HG02938 (cell line): ENCODE data around the gene AMBRA1.

Experiments
- ATAC-seq: cut with Tn5 transposase; IDR thresholded peaks from one replicate; pipeline ENCODE4 v1.9.1; 2021; ENCODE audit warnings: mild to moderate bottlenecking, moderate library complexity; ENCODE audit not compliant: unreplicated experiment

The AMBRA1 gene

DNA sequence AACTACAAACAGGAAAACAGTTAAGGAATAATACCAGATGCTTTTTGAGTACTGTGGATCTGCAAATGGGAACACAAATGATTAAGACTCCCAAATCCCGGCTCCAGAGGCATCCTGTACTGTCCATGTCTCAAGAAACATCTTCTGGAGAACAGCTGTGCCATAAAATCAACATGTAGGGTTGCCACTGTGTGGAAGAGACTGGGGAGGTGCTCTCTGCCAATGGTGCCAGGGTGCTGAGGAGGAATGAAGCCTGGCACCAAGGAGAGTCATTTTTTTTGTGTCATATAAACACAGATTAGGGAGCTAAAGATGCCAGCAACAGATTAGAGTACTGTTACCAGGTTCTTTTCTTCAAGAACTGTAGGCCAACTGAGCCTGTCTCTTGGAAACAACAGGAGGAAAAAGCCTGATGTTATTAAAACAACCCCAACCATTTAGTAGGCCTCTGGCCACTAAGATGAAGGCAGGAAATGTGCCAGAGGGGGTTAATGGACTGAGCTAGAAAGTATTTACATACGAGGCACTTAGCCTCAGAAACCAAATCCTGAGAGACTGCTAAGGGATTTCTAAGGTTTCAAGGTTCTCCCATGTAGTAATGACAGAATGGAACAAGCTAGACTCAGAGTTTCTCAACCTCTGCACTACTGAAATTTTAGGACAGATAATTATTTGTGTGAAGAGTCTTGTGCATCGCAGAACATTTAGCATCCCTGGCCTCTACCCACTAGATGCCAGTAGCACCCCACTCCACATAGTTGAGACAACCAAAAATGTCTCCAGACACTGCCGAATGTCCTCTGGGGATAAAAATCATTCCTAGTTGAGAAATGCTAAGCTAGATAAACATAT is 147.7 kb downstream of the AMBRA1 start:
- ATAC-seq = no peak

DNA sequence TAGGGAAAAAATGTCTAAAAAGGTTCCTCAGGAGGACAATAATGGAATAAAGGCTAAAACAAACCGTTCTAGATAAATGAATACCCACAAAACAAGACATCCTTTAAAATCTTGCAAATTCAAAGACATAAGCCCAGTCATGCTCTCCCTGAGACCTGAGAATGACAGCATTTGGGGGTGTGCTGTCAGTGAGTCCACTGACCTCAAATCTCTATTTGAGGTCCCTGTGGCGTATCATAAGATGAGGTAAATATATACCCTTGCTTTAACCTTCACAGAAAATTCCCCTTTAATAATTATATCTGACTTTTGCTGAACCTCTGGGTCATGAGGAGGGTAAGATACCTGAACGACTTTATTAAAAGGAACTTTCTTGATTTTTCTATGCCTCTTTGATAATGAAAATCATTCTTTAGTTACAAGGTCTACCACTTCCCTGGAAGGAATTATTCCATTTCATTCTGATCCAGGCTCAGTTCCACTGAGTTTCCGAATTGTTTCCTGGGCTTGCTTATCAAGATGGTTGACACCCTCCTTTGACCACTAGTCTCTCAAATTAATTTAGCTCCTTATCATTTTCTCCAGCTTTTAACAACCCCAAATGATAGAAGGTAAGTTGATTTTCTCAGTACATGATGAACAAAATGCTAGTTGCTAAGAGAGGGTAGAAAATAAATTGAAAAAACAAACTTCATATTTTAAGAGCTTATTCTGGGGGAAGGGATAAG is 148.5 kb downstream of the AMBRA1 start:
- no peak for ATAC-seq

DNA sequence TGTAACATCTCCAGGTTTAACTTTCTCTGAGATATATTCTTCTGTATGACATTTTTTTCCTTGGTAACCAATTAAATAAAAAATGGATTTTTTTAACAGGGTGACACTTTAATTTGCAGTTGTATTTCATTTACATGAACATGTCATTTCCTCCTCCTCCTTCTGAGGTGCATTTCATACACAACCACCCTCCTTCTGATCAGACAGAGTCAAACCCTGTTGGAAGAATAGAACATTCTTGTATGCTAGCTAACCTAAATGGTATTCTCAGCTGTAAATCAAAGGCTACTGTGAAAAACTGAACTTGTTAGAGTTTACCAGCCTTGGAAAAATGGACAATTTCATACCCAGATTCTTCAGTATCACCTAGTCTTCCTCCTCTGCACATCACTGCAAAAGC is 149.5 kb downstream of the AMBRA1 start:
- no peak for ATAC-seq

DNA sequence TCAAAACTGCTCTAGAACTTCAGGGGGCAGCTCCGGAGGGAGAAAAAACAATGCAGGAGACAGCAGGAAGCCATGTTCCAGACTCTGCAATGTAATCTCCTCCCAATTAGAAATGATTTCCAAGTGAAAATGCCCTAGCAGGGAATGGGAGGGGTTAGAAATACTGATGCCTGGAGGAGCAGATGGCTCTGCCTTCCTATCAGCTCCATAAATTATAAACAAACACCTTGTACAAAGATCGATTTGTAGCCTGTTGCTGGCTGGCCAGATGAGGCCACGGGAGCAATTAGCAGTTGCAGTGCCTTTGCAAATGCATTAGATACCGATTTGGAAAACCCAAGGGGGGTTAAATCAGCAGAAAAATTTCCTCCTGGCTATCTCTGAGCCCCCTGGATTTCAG is 155.6 kb downstream of the AMBRA1 start:
- ATAC-seq = no peak

DNA sequence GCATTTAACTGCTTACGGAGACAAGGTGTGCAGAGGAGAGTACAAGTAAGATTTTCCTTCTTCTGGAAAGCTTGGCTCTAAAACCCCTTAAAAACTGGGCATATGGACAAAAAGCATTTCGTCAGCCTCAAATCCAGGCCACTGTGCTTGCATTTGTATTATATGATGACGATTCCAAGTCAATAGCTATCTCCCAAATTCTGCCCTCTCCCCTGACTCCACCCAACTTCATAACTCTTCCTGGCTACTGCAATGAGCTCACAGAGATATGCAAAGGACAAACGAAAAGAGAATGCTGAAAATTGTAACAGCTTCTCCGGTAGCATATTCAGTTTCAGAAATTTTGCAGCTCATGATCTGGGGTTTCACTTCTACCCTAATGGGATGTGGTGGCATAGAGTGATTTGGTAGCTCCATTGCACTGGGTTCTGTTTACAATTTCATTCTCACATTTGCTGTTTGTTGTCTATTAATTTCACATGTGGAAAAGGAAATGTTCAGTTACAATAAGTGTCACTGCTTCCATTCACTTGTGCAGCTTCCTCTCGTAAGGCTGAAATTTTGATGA is 156.6 kb downstream of the AMBRA1 start:
- no peak for ATAC-seq

DNA sequence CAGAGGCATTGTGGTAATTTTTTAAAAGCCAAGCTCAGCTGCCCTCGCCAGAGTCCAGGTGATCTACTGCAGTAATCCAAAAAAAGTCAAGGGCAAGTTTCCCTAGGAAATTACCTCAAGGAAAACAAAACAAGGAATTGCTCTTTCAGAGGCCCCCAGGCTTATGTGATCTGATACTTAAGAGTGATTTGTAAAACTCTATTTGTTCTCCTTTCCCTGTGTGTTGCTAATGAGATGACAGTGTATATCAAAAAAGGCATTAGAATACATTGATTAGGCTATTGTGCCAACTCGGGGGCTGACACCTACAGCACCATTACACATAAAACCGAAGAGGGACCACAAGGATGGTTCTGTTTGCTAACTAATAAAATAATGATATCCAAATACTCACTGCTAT is 157.7 kb downstream of the AMBRA1 start:
- ATAC-seq = no peak

DNA sequence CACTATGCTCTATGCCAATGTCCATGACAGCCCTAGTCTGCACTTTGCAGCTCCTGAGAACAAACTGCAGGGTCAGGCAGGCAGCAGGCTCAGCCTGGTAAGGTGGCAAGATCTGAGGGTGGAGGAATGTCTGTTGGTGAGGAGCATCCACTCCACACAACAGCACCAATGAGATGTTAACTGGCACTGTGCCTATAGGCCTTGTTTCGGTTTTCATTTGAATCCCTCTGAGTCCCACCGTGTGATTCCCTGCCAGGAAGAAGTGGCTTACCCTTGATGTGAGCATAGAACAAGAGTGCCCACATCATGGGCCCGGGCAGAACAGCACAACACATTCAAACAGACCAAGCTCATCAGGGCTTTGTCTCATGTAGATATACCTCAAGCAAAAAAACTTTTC is 158.1 kb downstream of the AMBRA1 start:
- no peak for ATAC-seq

DNA sequence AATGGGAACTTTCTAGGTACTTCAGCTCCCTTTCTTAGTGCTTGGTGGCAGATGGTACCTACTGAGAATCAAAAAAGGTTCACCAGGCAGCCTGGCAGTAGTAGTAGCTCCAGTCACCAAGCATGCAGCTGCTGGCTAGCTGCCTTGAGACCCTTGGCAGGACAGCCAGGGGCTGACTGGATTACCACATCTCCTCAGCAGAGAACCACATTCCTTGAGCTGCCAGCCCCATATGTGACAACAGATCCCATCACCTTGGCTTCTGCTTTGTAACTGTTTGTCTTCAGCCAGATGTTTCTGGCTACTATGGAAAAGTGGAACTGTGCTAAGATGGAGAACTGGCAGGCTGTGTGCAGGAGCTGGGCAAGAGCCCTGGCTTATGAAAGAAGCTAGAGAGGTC is 162.6 kb downstream of the AMBRA1 start:
- ATAC-seq = no peak

DNA sequence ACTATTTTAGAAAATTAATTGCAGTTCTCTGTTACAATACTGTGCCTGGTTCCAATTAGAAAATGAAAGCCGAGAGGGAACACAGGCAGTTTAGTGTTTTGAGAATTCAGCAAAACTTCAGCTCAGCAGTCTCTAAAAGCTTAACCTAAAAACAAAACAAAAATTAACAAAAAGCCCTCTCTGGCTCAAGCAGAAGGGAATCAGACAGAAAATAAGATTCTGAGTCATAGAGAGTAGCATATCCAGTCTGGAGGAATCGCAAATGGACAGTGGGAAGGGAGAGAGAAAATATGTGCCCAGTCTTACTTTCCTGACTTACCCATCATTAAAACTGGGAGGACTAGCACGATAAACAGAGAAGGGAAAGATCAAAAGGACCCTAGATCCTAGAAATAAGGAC is 164.1 kb downstream of the AMBRA1 start:
- ATAC-seq = no peak

DNA sequence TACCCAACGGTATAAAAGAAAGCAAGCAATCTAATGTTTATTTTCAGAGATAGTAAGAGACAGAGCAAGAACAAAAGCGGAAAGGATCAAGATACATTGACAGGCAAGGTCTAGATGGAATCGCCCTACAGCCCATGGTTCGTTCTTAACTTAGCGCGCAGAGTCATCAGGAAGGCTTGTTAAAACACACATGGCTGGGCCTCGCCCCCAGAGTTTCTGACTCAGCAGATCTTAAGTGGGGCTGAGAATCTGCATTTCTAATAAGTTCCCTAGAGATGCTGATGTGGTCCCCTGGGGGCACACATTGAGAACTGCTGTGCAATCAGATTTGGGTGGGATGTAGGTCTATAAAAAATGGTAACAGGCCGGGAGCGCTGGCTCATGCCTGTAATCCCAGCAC is 166.5 kb downstream of the AMBRA1 start:
- no peak for ATAC-seq

DNA sequence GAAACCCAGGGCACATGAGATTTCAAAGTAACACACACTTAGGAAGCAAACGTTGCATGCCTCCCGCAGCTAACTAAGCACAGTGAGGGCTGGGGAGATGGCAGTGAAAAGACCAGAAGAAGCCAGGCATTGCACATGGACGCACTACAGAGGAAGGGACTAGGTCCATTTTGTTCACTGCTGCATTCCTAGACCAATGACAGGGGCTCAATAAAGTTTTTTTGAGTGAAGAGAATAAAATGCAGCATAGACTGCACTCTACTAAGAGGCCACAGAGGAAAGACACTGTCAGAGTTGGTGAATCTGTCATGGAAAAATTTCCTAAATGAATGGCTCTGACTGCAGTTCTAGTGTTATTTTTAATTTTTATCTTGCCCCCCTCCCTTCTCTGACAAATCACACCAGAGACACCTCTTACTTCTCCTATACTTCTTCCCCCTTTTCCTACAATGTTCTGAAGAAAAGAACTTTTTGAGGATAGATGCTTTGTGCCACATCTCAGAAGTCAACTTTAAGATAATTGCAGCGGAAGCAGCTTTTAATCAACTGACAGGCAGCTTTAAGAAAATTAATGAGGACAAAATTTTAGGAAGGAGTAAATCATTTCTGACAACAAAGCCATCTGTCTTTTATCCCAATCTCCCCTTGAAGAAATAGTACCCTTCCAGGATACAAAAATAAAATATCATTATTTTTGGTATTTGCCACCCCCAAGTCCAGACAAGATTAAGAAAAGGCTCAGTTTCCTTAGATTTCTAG is 167.4 kb downstream of the AMBRA1 start:
- no peak for ATAC-seq

DNA sequence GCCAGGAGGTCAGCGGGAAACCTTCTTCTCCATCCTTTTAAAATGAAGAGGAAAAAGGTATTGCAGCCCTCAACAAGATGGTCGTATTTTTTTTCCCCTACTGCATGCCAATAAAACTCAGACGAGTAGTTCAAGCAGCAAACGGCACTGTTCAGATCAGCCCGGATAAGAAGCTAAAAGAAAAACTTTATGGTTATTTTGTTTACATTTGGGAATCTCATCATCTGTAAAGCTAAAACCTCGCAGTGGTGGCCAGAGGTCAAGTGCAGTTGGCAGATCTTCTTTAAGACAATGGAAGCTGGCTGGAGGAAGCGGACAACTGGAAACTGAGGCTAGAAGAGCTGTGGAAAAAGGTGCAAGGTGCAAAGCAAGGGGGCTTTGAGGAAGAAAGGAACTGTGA is 171.2 kb downstream of the AMBRA1 start:
- ATAC-seq = no peak

DNA sequence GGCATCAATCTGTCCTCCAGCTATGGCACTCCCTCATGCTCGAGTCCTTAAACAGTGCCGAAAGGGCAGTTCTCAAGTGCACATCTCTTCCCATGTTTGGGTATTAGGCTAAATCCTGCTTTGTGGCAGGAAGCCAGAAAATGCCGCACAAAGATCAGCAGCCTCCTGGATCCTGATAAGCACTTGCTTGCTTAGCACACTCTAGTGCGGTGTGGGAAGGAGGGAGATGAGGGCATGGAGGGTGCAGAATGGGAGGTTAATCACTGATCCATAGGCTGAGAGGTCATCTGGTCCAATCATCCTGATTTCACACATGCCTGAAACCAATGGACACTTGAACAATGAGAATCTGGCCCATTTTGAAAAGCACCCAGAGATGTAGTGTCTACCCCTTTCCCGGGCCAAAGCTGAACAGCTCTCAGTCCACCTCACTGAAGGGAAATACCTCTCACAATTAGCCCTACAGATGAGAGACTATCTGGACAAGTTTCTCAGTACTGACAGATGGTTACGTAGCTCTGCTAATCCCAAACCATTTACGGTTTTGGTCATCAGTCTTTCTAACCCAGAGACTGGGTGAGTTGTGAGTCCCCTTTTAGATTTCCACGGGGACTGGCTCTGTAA is 172.5 kb downstream of the AMBRA1 start:
- ATAC-seq = no peak

DNA sequence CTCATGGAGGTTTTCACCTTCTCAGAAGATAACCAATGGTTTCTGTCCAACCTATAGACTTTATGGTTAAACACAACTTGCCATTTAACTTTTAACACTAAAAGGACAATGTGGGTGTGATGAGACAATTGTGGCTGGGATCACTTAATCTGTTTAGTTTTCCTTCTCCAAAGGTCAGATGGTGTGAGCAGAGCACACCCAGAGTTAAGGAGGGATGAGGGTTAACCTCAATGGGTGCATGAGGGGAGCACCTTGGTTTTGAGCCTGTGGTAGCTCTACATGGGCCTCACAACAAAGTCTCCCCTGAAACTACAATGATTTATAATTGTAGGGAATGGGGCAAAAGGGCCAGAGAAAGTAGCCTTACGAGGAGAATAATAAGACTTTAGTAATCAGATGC is 173.3 kb downstream of the AMBRA1 start:
- ATAC-seq = no peak

DNA sequence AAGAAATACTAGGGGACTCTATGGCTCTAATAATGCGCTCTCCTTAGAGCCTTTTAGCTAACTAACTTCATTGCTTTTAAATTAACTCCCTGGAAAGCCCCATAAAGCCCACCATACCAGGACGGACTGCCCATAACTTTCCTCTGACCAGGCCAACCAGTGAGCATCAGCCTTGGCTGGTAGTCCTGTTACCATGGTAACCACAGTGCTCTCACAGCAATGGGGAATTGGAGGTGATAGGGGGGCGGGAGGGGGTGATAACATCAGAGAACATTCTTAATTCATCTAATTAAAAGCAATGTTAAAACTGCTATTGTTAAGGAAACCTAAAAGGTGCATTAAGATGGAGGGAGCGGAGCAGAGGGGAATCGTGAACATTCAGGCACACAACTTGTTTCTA is 175.1 kb downstream of the AMBRA1 start:
- no peak for ATAC-seq

DNA sequence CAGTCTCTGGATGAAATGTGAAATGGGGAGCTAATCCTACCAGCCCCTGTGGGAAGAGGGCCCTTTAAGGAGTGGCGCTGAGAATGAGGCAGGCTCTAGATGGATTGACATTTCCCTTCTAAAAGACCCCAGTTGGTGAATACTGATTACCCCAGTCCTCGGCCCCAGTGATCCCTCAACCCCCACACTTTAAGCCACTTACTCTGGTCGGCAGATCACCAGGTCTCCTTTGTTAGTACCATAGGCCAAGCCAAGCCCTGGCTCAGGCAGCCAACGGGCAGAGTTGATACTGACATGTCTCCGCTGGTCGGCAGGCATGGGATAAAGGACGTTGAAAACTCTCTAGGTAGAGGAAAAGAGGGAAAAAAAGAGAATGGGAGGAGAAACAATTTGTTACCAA is 176.1 kb downstream of the AMBRA1 start:
- ATAC-seq = no peak

DNA sequence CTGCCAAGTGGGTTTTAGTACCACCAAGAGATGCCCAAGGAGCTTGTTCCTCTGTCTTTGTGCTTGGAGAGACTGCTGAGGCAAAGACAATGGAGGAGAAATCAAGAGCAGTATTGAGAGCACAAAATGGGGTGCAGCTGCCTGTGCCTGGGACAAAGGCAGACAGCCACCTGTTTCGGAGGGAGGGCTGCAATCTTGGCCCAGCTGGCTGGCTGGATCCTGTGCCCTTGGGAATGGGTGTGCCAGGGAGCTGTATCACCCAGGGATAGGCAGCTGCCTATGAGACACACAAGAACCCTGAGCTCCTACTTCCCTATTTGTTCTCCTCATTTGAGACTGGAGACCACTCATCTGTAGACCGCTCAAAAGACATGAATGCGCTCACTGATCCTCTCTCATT is 178.9 kb downstream of the AMBRA1 start:
- no peak for ATAC-seq

DNA sequence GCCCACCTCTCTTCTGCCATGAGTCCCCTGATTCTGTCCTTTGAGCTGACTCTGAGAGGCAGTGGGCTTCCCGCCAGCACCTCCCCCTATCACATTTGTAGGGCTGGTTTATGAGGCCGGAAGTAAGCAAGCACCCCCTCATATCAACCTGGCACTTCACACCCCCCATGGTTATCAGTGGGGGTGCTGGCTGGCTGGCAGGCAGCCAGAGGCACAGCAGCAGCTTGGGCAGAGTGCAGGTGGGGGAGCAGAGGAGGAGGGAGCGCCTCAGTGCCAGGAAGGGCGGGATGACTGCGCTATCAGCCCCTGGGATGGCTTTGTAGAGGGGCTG is 179.4 kb downstream of the AMBRA1 start:
- no peak for ATAC-seq

DNA sequence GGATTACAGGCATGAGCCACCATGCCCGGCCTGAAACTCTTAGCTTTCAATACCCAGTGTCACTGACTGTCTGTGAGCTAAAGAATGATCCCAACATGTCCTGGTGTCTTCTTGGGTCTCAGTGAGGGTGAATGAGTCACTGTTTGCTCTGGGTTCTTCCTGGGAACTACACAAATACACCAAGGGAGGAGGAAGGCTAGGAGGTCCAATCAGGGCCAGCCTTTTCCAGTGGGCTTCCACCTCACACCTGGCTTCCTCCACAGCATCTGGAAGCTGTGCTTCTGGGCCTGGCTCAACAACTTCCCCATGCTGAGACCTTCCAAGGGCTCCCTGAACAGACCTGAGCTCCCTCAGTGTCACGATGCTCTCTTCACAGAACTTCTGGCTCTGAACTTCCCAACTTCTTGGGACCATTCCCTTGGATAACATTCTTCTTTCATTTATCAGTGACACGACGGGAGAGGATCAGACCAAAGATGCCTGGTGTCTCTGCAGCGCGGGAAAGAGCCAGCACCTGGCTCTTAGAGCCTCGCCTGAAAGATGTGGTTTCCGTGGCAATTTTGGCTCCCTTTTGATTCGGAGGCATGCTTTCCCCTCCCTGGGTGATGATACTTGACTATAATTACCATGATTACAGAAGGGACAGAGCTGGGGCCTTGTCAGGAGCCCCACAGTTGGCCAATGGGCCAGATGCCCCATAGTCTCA is 179.9 kb downstream of the AMBRA1 start:
- ATAC-seq = no peak

DNA sequence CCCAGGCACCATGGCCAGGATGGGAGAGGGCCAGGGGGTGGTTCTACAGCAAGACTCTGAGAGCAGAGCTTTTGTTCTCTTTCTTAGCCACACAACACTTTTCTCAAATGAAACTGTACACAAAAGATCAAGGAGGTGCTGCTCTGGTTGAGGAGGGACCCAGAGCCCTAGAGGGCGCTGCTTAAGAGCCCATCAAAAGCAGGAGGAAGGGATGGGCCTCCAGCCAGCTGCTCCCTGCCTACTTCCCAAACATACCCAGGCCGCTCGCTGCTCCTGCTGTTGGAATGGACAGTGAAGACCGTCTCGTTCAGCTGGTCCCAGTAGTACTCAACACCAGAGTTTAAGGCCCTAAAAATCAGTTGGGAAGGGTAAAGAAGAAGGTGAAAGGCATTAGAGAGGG is 183.8 kb downstream of the AMBRA1 start:
- ATAC-seq = no peak
